ENCODE results near the gene RBPJL.

RBPJL gene, protein sequence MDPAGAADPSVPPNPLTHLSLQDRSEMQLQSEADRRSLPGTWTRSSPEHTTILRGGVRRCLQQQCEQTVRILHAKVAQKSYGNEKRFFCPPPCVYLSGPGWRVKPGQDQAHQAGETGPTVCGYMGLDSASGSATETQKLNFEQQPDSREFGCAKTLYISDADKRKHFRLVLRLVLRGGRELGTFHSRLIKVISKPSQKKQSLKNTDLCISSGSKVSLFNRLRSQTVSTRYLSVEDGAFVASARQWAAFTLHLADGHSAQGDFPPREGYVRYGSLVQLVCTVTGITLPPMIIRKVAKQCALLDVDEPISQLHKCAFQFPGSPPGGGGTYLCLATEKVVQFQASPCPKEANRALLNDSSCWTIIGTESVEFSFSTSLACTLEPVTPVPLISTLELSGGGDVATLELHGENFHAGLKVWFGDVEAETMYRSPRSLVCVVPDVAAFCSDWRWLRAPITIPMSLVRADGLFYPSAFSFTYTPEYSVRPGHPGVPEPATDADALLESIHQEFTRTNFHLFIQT

DNA sequence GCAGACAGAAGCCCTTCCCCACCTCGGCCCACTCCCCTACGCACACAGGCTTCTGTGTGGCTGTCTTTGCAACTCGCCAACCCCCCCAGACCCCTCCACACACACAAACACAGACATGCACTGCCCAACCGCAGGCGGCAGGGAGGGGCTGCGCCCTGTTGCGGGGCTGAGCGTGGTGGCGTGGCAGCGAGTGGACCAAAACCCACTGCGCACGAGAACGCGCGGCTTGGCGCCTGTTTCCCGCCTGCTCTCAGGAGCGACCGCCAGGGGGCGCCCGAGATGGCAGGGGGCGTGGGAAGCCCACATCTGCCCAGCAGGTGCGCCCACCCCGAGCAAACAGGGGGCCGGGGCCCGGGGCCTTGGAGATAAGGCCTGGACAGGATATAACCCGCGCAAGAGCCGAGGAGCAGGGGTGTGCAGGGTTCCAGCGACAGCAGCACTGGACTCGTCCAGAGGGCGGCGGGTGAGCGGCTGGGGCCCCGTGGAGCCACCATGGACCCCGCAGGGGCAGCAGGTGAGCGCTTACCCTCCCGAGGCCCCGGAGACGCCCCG, at the start of gene RBPJL:
Gene RBPJL (plus strand): TSS at position 410 of the 552 bp plus-strand sequence. CDS start 83 bp downstream, at position 493.
- no peak for DNase-seq

DNA sequence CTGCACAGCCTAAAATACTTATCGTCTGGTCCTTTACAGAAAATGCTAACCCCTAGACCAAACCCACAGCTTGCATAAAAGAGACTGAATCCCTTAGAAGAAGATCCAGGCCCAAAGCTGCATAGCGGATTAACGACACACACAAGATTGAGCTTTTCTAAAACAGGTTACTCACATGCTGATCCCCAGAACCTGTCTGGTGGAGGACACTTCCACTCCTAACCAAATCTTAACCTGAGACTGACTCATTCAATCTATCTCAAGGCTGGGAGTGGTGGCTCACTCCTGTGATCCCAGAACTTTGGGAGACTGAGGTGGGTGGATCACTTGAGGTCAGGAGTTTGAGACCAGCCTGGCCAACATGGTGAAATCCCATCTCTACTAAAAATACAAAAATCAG, 49.5 kb upstream of the RBPJL start:
- no peak for DNase-seq

DNA sequence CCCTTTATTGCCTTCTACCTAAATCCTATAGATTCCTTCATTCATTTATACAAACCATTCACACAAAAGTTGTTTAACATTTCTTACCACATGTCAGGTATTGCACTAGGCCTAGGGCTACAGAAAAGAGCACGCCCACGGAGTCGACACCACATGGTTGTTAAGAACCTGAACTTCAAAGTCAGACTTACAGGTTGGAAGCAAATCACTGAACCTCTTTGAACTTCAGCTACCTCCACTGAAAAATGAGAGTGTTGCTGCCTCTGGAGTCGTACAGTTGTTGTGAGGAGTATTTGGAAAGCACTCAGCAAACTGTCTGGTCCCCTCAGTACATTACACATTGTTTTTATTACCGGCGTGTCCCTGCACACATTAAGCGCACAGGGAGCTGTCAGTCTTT, 48.9 kb upstream of the RBPJL start:
- DNase-seq, result no peak

DNA sequence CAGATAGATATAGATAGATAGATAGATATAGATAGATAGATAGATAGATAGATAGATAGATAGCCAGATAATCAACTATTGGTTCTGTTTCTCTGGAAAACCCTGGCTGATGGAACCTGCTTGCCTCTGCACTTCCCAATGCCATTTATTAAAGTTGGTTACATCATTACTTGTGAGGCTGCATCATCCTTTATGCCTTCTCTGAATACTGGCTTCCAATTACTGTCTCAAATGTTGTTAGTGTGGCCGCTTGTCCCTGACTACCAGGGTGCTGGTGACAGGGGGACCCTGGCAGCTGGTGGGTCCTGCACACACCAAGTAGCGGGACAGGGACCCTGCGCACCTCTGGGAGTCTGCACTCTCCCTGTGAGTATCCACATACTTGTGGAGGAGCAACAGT, 48.4 kb upstream of the RBPJL start:
- no peak for DNase-seq

DNA sequence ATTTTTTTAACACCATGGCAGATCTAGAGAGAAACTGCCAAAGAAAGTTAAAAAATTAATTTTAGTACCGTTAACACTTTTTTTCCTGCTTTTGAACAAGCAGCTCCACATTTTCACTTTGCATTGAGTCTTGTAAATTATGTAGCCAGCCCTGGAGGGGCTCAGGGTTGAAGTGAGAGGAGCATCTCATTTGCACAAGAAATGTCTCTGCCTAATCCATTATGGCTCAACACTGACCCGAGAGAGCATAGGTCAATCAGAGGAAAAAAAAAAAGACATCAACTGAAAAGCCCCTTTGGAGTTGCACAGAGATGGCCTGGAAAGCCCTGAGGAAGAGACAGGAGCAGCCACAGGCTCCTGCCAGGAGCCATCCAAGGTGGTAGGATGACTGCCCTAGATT, 48.0 kb upstream of the RBPJL start:
- no peak for DNase-seq

DNA sequence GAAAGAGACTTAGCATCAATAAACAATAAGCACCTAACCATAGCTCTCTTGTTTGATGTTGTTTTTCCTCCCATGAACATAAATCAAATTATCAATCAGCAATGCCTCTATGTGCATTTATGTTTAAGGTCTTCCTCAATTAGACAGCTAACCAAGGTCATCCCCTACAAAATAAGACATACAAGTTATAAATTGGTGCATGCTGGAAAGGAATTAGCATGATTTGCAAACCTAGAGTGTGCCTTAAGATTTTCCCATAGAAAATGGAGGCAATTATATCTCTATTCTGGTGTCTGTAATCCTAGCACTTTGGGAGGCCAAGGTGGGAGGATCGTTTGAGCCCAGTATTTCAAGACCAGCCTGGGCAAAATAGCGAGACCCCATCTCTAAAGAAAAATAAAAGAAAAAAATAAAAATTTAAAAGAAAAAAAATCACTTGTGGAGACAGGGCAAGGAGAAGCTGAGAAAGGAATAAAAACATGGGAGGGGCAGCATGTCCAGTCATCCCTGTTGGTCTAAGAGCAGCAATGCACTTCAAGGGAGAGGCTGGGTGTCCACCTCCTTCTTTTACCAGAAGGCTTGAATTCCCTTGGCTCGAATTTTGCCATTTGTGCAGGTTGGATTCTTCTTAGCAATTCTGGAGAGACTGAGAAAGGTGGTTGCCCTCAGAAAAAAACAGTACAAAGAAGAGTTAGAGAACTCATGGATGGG, 42.9 kb upstream of the RBPJL start:
- no peak for DNase-seq

DNA sequence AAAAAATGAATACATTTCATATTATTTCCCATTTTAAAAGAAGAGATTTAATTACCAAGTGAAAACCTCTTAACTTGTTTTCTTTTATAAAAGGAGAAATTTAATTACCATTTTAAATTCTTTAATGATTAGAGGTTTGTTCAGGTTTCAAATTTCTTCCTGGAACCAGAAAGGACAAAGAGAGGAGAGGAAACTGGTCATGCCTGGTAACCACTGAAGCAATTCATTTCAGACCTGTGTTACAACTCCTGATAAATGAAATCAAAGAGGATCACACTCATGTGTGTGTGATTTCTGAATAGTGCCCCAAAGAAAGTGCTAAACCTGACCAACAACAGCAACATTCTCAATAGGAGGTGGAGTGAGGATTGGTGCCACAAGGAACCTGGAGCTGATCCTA, 39.7 kb upstream of the RBPJL start:
- DNase-seq, result no peak

DNA sequence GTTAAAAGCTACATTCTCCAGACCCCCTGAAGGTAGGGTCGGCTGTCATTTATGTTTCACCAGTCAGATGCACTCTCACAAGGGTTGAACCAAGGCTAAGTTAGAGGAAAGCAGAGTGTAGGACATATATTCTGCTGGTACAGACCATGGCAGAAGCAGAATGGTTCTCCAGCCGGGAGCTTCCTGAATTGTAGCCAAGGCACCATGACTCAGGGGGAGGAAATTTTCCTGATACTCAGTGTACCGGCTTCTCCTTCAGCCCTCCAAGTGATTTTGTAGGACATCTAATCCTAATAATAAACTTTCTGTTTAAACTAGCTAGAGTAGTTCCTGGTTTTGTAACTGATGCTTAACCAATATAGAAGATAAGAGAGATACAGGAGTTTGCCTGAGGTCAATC, 38.1 kb upstream of the RBPJL start:
- no peak for DNase-seq

DNA sequence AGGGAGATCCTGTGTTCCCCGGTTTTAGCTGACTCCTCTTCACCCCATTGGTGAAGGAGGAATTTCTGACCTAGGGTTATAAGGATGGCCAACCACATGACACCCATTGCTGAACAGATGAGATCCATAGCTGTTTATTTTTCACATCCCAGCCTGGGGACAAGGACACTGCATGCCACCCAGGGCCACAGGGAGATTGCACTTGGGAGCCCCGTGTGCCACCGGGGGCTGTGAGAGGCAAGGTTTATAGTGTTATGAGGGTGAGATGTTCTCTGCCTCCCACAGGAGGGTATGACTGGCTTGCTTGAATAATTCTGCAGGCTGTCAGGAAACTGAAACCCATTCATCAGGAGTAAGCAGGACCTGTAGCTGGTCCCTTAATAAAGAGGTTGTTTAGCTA, 37.6 kb upstream of the RBPJL start:
- no peak for DNase-seq

DNA sequence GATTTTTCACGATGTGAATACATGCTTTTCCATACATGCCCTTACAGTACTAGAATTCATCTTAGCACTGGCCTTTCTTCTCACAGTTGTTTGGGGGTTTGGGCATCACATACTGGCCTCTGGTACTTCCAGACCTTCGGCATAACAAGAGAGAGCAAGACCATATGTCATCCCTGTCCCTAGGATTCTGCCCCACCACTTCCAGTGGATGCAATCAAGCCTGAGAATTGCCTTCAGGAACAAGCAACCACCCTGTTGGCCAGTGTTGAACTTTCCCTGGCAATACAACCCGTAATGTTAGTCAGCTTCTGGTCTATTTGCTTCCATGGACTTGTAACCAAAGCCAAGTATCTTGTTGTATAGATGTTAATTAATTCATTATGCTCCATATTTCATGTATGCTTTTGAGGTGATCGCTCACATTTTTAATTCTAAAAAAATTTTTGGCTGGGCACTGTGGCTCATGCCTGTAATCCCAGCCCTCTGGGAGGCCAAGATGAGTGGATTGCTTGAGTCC, 36.8 kb upstream of the RBPJL start:
- no peak for DNase-seq

DNA sequence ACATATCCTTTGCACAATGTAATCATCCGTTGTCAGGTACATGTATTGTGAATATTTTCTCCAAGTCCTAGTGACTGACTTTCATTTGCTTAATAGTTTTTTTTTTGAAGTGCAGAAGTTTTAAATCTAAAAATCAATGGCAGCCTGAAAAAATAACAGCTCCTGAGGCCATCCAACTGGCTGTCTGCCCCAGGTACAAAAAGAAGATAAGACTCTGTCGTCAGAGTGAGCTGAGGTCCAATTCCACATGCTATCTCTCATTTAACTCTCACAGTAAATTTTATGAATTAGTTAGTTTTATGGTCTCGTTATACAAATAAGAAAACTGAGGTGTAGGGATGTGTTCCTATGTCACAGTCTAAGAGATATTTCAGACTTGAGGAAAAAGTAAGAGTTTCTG, 31.3 kb upstream of the RBPJL start:
- DNase-seq, result no peak

DNA sequence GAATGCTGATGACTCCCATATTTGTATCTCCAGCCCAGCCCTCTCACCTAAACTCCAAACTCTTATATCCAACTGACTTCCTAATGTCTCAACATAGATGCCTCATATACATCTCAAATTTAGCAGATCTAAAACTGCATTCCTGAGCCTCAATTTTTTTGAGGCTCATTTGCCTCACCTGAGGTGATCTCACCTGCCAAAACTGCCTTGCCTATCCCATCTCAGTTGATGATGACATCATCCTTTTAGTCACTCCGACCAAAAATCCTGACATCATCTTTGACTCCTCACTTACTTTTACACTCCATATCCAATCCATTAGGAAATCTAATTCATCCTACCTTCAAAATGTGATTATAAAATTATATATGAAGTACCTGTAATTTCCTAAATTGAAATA, 26.6 kb upstream of the RBPJL start:
- no peak for DNase-seq

DNA sequence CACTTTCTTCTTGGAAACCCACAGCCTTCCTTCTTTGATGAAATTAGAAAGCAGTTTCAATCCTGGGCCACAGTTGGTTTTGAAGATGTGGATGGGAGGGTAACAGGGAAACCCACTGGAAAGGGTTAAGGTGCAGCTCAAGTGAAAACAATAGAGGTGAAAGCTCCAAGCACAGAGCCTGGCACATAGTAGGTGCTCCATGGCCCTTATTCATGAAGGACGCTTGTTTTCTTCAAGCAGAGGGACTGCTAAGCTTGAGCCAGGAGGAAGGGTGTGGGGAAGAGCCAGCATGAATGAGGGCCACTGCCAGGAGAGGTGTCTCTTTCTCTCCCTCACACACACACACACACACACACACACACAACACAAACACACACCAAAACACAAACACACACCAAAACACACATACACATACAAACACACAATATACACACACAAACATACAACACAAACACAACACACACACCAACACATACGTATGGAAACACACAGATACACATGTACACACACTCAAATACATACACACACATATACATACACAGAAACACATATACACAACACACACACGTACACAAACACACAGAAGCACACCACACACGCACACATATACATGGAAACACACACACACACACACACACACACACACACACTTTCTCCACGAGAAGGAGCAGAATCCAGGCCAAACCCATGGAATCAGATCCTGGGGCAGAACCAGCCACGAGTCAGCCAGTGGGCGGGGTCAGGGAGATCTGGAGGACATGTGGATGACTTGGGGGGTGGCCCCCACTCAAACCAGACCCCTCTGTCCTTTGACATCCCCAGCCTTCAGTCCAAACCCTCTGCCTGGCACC, 23.7 kb upstream of the RBPJL start:
- no peak for DNase-seq

DNA sequence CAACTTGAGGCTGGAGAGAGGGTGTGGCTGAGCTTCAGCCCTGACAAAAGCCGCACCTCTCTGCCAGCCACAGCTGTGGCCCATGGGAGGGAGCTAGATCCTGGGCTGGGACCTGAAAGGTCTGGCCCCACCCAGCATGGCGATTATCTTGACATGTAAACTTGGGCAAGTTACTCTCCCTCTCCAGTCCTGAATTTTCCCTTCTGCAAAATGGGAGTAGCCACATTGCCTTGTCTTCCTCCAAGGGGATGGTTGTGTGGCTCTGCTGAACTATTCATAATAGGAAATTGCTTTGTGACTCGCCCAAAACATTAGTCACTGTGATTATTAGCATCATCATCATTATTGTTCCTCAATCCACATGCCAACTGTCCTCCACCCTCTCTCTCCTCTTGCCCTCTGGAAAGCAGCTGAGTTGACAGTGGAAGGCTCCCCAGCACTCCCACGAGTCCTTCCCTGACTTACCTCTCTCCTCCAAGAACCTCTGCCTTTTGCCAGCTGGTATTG, 23.0 kb upstream of the RBPJL start:
- DNase-seq, result no peak

DNA sequence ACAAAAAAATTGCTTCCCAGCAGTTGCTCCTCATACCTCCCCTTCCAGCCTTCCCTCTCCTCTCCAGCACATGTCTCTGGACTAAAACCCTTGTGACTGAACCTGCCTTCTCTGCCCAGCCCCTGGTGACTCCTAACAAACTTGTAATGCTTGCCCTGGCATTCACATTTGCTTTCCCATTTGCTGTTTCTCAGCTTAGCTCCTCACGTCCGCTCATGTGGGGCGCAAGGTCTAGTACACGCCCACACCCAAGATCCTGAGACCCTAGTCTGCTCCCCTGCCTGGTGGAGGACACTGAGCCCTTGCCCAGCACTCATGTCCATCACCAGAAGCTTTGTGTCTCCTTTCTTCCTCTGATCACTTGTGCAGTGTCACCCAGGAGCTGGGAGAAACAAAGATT, 18.3 kb upstream of the RBPJL start:
- DNase-seq, result no peak

DNA sequence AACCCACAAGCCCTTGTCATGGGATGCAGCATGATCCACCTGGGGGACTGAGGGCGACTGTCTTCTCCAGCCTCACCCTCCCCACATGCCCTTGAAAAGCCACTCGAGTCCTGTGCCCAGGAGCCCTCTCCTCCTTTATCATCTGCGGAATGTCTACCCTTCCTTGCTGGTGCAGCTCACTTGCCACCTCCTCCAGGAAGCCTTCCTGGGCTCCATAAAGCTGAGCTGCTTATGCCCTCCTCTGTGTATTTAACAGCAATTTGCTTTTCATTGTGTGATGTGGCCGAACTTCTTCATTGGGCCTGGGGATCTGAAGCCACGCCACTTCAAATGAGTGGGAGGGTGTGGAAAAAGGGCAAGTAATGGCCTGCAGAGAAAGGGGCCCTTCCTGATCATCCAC, 17.8 kb upstream of the RBPJL start:
- no peak for DNase-seq

DNA sequence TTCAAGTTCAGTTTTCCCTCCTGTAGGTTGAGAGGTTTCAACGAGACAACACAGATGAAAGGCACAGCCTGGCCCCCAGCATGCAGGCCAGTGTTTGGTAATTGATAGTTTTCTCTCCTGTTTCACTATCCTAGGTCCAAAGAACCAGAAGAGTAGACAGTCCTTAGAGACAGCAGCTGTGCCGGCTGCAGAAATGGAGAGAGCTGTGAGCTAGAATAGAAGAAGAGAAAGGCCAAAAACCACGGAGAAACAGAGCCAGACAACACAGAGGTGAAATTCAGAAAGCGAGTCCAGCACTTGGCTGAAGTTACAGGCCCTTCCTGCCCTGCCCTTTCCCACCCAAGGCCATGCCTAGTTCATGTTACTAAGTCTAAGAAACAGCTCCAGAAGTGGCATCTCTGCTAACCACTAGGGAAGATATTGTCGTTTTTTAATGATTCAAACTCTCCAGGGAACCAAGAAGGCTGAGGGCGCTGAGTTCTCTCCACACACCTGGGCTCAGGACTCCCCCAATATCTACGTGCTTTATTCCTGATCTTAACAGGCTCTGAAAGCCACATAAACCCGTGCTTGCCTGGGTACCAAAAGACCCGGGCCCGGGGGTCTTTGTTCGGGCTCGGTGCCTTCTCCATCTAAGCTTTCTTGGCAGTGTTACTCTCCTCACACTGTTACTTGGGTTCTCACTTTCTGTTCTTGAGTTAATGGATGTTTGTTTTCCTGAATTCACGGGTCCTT, 16.5 kb upstream of the RBPJL start:
- no peak for DNase-seq

DNA sequence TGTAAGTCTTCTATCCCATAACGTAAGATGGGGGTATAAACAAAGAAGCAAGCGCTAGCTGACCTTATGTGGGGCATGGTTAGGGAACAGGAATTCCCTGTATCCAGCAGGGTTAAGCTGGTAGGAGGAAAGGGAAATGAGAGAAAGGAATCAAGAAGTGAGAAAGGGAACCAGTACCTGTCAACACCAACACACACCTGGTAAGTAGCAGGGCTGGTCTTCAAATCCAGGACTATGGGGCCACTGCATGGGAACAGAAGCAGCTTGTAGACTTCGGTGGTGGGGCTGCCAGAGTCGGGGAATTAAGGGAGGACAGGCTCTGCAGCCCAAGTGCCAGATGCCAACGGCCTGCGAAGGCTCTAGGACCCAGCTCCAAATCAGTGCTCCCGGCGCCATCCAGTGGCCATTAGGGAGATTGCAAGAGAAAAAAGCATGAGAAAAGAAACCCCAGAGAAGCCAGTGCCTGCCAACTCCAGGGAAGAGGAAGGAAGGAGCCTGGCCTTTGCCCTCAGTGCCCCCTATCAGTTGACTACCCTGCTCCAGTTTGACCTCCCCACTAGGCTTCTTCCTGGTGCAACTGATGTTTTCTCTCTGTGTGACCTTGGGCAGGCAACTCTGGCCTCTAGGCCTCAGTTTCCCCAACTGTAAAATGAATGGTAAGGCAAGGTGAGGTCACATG, 15.8 kb upstream of the RBPJL start:
- DNase-seq, result peak; percentile 65

DNA sequence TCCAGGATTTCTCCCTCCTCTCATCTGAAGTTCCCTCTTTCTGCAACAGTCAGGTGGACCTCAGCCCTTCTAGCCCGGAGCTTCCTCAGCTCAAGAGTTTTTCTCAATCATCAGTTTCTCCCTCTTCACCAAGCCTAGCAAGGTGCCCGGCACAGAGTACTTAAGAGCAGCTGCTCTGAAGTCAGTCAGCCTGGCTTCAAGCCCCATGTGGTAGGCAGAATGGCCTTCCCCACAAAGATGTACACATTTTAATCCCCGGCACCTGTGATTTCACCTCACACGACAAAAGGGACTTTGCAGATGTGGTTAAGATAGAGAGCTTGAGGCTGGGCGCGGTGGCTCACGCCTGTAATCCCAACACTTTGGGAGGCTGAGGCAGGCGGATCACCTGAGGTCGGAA, 15.1 kb upstream of the RBPJL start:
- no peak for DNase-seq

DNA sequence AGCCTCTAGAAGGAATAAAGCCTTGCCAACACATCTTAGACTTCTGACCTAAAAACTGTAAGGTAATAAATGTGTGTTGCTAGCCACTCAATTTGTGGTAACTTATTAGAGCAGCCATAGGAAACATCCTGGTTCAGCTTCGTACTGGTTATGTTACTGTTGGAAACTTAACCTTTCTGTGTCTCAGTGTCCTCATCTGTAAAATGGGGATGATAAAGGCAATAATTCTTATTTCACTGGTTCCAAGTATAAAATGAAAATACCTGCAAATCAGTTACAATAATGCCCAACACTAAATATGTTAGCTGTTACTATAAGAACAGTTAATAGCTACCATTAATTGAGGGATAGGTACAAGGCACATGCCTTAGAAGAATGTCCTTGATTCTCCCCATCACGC, 14.3 kb upstream of the RBPJL start:
- no peak for DNase-seq
